GM12878 (cell line): Measurements from ENCODE around the gene PRSS57.

Source experiments
- EGR1 ChIP-seq, 2 experiments: IDR thresholded peaks; 1 replicate in 1 of 2; 2 replicates in 1 of 2; pipeline ENCODE4 v1.6.1; 2011 to 2012; ENCODE audit warnings: low read depth in 2 of 2, low read length in 2 of 2, borderline replicate concordance in 1 of 2, mild to moderate bottlenecking in 1 of 2, moderate library complexity in 1 of 2
- EP300 ChIP-seq, 2 experiments: fragments of 150-350 bp in 1 of 2; IDR thresholded peaks; 2 replicates each; pipeline ENCODE4 v1.6.1; 2011 to 2012; ENCODE audit warnings: low read depth in 2 of 2, low read length in 2 of 2, borderline replicate concordance in 1 of 2, improper control_type of control experiment in 1 of 2, inconsistent platforms in 1 of 2; ENCODE audit not compliant: control insufficient read depth in 1 of 2
- ESRRA ChIP-seq: IDR thresholded peaks from 2 replicates; pipeline ENCODE4 v1.6.1; 2012; ENCODE audit warnings: mild to moderate bottlenecking, low read length, improper control_type of control experiment
- SRF ChIP-seq, 2 experiments: IDR thresholded peaks; 2 replicates each; pipeline ENCODE4 v1.6.1; 2011; ENCODE audit warnings: low read depth in 2 of 2, low read length in 2 of 2, mild to moderate bottlenecking in 1 of 2, moderate library complexity in 1 of 2
- TF ChIP-seq, protein P1 (sequence below), 3 experiments: IDR thresholded peaks in 2 of 3; conservative IDR thresholded peaks in 1 of 3; 2 replicates each; pipeline ENCODE4 v1.5.1; 2011; ENCODE audit warnings: low read depth in 3 of 3, low read length in 3 of 3, mild to moderate bottlenecking in 3 of 3, control low read depth in 2 of 3, moderate library complexity in 2 of 3, inconsistent platforms in 1 of 3, mixed read lengths in 1 of 3; ENCODE audit not compliant: control insufficient read depth in 2 of 3, insufficient read depth in 1 of 3; ENCODE audit errors: extremely low read depth in 1 of 3

DNA sequence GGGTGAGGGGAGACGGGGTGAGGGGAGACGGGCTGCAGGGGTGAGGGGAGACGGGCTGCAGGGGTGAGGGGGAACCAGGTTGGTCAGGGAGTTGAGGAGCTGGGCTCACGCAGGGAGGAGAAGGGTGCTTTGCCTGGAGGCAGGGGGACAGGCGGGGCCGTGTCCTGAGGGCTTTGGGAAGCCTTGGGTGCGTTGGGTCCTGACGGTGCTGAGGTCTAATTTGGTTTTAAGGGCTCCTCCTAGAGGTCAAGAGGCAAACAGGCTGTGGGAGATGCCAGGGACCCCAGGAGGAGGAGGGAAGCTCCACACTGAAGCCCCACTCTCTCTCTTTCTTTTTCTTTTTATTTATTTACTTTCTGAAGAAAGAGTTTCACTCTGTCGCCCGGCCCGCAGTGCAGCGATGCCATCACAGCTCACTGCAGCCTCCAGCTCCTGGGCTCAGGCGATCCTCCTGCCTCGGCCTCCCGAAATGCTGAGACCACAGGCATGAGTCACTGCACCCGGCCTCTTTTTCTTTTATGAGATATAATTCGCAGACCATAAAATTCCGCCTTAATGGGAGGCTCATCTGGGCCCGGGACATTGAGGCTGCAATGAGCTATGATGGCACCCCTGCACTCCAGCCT lies 46.4 kb upstream of the PRSS57 start:
- TF ChIP-seq, protein P1, sequence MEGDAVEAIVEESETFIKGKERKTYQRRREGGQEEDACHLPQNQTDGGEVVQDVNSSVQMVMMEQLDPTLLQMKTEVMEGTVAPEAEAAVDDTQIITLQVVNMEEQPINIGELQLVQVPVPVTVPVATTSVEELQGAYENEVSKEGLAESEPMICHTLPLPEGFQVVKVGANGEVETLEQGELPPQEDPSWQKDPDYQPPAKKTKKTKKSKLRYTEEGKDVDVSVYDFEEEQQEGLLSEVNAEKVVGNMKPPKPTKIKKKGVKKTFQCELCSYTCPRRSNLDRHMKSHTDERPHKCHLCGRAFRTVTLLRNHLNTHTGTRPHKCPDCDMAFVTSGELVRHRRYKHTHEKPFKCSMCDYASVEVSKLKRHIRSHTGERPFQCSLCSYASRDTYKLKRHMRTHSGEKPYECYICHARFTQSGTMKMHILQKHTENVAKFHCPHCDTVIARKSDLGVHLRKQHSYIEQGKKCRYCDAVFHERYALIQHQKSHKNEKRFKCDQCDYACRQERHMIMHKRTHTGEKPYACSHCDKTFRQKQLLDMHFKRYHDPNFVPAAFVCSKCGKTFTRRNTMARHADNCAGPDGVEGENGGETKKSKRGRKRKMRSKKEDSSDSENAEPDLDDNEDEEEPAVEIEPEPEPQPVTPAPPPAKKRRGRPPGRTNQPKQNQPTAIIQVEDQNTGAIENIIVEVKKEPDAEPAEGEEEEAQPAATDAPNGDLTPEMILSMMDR (IDR thresholded peaks at IDR 0.05 in 2 of 3, conservative IDR thresholded peaks at IDR 0.05 in 1 of 3; ENCODE audit: control insufficient read depth in 2 of 3, extremely low read depth in 1 of 3, insufficient read depth in 1 of 3, low read depth in 3 of 3, low read length in 3 of 3): peak in 2 of 3 experiments; percentile 4 to 37; a peak in 2 of 6 replicates
- no peak for TF ChIP-seq ESRRA
- TF ChIP-seq EGR1 (IDR thresholded peaks at IDR 0.05; ENCODE audit: borderline replicate concordance in 1 of 2, low read depth in 2 of 2, low read length in 2 of 2): no peak
- no peak for TF ChIP-seq SRF (IDR thresholded peaks at IDR 0.05; ENCODE audit: low read depth in 2 of 2, low read length in 2 of 2)
- TF ChIP-seq EP300 (IDR thresholded peaks at IDR 0.05; ENCODE audit: borderline replicate concordance in 1 of 2, control insufficient read depth in 1 of 2, low read depth in 2 of 2, low read length in 2 of 2): no peak
